ENCODE data around the gene PSMG4. TPM values are rescaled to one million over a fixed set of nuclear protein-coding genes. Genes with fewer than 3 reads are reported as not detected.
A peak's percentile ranks its signal among the peaks of the same experiment; 100 is the strongest.

The PSMG4 gene
- total and polyA plus RNA-seq, 5 experiments from 2014 or later, result 39.2 to 69.4 (median 66.4) TPM

- H3K4me1 Mint-ChIP-seq, result peaks cover 0 to 9% (median 4%) of the 10 kb centered on the region in 4 donors
- H3K36me3 Mint-ChIP-seq, result no peaks in the 10 kb centered on the region
- no peak for ATAC-seq
- H3K4me3 Mint-ChIP-seq, result no peak overlapping the region
- H3K27ac Mint-ChIP-seq, result peak overlapping the region in 4 of 10 donors; percentile 18 to 75 (median 68)
- POLR2A ChIA-PET, result no interaction called here
- no peak for DNase-seq
- no peaks in the 10 kb centered on the region for H3K9me3 Mint-ChIP-seq
- H3K27me3 Mint-ChIP-seq, result no peaks in the 10 kb centered on the region
These were observed 31.6 kb downstream of the PSMG4 start for GRCh38 chr6:3290149-3290930.

DNA sequence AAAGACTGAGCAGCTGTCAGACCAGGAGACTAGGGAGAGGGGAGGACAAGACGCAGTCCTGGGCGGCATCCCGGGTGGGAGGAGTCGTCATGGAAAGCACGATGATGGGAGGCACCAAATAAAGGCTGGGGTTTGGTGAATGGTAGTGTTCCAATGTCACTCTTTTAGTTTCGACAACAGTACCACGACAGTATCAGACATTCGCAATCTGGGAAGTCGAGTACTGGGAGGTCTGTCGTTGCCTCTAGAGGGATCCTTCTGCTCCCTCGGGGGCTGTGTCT lies 32.1 kb downstream of the PSMG4 start:
- H3K36me3 Mint-ChIP-seq, result no peaks in the 10 kb centered on the region
- no peaks in the 10 kb centered on the region for H3K9me3 Mint-ChIP-seq
- H3K27ac Mint-ChIP-seq, result peak overlapping the region in 4 of 10 donors; percentile 18 to 75 (median 68)
- POLR2A ChIA-PET, result no interaction called here
- DNase-seq, result no peak
- ATAC-seq, result no peak
- H3K4me1 Mint-ChIP-seq, result peaks cover 0 to 8% (median 4%) of the 10 kb centered on the region in 4 donors
- H3K4me3 Mint-ChIP-seq, result no peak overlapping the region
- no peaks in the 10 kb centered on the region for H3K27me3 Mint-ChIP-seq

GRCh38 chr6:3291346-3291745 lies 32.6 kb downstream of the PSMG4 start:
- Mint-ChIP-seq H3K27ac (peak overlapping the region in 1 of 10 donors; percentile 60), H3K27me3 (no peaks in the 10 kb centered on the region), H3K9me3 (no peaks in the 10 kb centered on the region), H3K4me1 (peaks cover 0 to 8% (median 4%) of the 10 kb centered on the region in 4 donors), H3K36me3 (no peaks in the 10 kb centered on the region), H3K4me3 (no peak overlapping the region)
- no peak for DNase-seq
- POLR2A ChIA-PET, result no interaction called here
- ATAC-seq, result no peak

GRCh38 chr6:3291987-3292386 lies 33.2 kb downstream of the PSMG4 start:
- H3K4me3 Mint-ChIP-seq, result no peak overlapping the region
- H3K27ac Mint-ChIP-seq, result peak overlapping the region in 1 of 10 donors; percentile 28
- no peaks in the 10 kb centered on the region for H3K27me3 Mint-ChIP-seq
- no peak for DNase-seq
- ATAC-seq, result no peak
- no peaks in the 10 kb centered on the region for H3K9me3 Mint-ChIP-seq
- peaks cover 0 to 8% (median 3%) of the 10 kb centered on the region in 4 donors for H3K4me1 Mint-ChIP-seq
- H3K36me3 Mint-ChIP-seq, result no peaks in the 10 kb centered on the region
- POLR2A ChIA-PET, result no interaction called here

GRCh38 chr6:3292431-3293197 lies 33.9 kb downstream of the PSMG4 start:
- POLR2A ChIA-PET, result no interaction called here
- Mint-ChIP-seq H3K27ac (peak overlapping the region in 1 of 10 donors; percentile 19), H3K27me3 (no peaks in the 10 kb centered on the region), H3K4me3 (no peak overlapping the region), H3K9me3 (no peaks in the 10 kb centered on the region), H3K4me1 (peaks cover 0 to 8% (median 3%) of the 10 kb centered on the region in 4 donors), H3K36me3 (no peaks in the 10 kb centered on the region)
- ATAC-seq, result no peak
- DNase-seq, result no peak

GRCh38 chr6:3293271-3294155 lies 34.8 kb downstream of the PSMG4 start:
- DNase-seq (no peak), ATAC-seq (no peak)
- Mint-ChIP-seq H3K9me3 (no peaks in the 10 kb centered on the region), H3K36me3 (no peaks in the 10 kb centered on the region), H3K4me1 (peaks cover 0 to 5% (median under 1%) of the 10 kb centered on the region in 4 donors), H3K4me3 (no peak overlapping the region), H3K27me3 (no peaks in the 10 kb centered on the region), H3K27ac (no peak overlapping the region)
- POLR2A ChIA-PET, result no interaction called here

GRCh38 chr6:3294396-3294795 lies 35.6 kb downstream of the PSMG4 start:
- Mint-ChIP-seq H3K27me3 (no peaks in the 10 kb centered on the region), H3K9me3 (no peaks in the 10 kb centered on the region), H3K4me3 (no peak overlapping the region), H3K4me1 (peaks cover 0 to 5% (median under 1%) of the 10 kb centered on the region in 4 donors), H3K36me3 (no peaks in the 10 kb centered on the region), H3K27ac (peak overlapping the region in 1 of 10 donors; percentile 75)
- POLR2A ChIA-PET, result interaction anchor here (1.0 kb wide), 1 partner anchor 88 kb away, joined by 3 read pairs; no protein-coding TSS in a partner anchor
- no peak for DNase-seq
- ATAC-seq, result no peak

GRCh38 chr6:3294921-3295871 lies 36.4 kb downstream of the PSMG4 start:
- H3K27ac Mint-ChIP-seq, result peak overlapping the region in 2 of 10 donors; percentile 75 to 84
- H3K36me3 Mint-ChIP-seq, result no peaks in the 10 kb centered on the region
- H3K4me3 Mint-ChIP-seq, result no peak overlapping the region
- no peak for ATAC-seq
- POLR2A ChIA-PET, result interaction anchor here (1.0 kb wide), 1 partner anchor 87 kb away, joined by 3 read pairs; no protein-coding TSS in a partner anchor
- no peaks in the 10 kb centered on the region for H3K9me3 Mint-ChIP-seq
- H3K4me1 Mint-ChIP-seq, result peaks cover 0 to 5% (median 0%) of the 10 kb centered on the region in 4 donors
- DNase-seq, result no peak
- H3K27me3 Mint-ChIP-seq, result no peaks in the 10 kb centered on the region

- H3K27me3 Mint-ChIP-seq, result peaks cover 0 to 2% (median 0%) of the 10 kb centered on the region in 5 donors
- POLR2A ChIA-PET, result no interaction called here
- no peaks in the 10 kb centered on the region for H3K36me3 Mint-ChIP-seq
- H3K4me1 Mint-ChIP-seq, result peaks cover 0 to 5% (median 0%) of the 10 kb centered on the region in 4 donors
- H3K4me3 Mint-ChIP-seq, result no peak overlapping the region
- H3K9me3 Mint-ChIP-seq, result no peaks in the 10 kb centered on the region
- no peak overlapping the region for H3K27ac Mint-ChIP-seq
- ATAC-seq (no peak), DNase-seq (no peak)
These were observed 37.3 kb downstream of the PSMG4 start for GRCh38 chr6:3296078-3296477.

DNA sequence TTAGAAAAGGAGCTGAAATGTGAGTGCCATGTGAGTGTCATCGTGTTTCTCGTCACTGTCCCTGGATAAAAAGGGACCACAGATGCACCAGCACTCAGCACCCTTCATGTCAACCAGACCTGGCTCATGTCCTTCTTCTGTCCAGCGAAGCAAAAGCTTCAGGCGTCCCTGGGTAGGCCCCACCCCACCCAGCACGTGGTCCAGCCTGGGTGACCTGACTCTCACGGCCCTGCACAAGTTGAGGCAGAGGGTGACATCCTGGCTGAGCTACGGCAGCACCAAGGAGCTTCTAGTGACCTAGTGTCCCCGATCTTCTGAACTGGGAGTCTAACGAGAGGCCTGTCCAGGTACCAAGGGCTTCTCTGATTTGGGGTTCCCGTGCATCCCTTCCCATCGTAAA lies 37.8 kb downstream of the PSMG4 start:
- POLR2A ChIA-PET, result no interaction called here
- no peaks in the 10 kb centered on the region for H3K36me3 Mint-ChIP-seq
- H3K9me3 Mint-ChIP-seq, result no peaks in the 10 kb centered on the region
- DNase-seq (no peak), ATAC-seq (no peak)
- H3K4me1 Mint-ChIP-seq, result peaks cover 0 to 5% (median 0%) of the 10 kb centered on the region in 4 donors
- H3K27me3 Mint-ChIP-seq, result peaks cover 0 to 2% (median 0%) of the 10 kb centered on the region in 5 donors
- no peak overlapping the region for H3K27ac Mint-ChIP-seq
- no peak overlapping the region for H3K4me3 Mint-ChIP-seq

DNA sequence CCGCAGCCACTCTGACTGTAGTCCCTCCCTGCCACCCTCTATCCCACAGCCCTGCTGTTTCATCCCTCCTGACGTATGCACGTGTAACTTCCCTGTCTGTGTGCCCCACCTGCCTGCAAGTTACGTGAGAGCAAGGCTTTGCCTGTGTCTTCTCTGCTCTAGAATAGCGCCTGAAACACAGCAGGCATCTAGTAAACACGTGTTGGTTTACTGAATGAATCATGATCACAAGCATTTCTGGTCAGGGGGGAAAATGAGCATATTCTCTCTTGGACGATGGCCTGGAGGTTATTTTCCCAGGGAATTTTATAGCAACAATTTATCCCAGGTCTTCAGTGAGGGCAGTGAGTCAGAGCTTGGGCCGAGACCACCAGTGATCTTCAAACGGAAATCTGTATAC lies 38.3 kb downstream of the PSMG4 start:
- Mint-ChIP-seq H3K27me3 (peaks cover 0 to 2% (median 0%) of the 10 kb centered on the region in 5 donors), H3K9me3 (no peaks in the 10 kb centered on the region), H3K4me3 (no peak overlapping the region), H3K4me1 (peaks cover 0 to 5% (median 0%) of the 10 kb centered on the region in 4 donors), H3K27ac (peak overlapping the region in 1 of 10 donors; percentile 54), H3K36me3 (no peaks in the 10 kb centered on the region)
- DNase-seq (no peak), ATAC-seq (no peak)
- POLR2A ChIA-PET, result no interaction called here

DNA sequence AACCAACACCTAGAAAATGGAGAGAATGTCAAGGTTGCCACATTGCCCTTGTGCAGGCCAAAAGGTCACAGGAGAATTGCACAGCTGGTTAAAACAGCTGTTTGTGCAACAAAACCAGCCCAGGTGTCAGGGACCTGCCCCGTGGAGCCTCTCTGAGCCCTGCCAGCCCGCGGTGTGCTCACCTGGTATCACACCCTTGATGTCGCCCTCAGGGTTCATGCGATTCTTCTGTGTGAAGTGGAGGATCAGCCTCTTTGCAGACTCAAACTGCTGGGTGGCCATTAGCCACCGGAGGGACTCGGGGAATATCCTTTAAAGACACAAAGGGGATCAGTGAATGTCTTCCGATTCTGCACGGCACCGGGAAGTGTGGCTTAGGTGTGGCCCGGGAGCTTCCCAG lies 39.2 kb downstream of the PSMG4 start:
- peaks cover 0 to 4% (median 0%) of the 10 kb centered on the region in 9 donors for H3K9me3 Mint-ChIP-seq
- DNase-seq (no peak), ATAC-seq (no peak)
- H3K27ac Mint-ChIP-seq, result peak overlapping the region in 2 of 10 donors; percentile 12 to 52
- POLR2A ChIA-PET, result no interaction called here
- peaks cover 0 to 4% (median 0%) of the 10 kb centered on the region in 4 donors for H3K4me1 Mint-ChIP-seq
- peaks cover 0 to 7% (median 0%) of the 10 kb centered on the region in 5 donors for H3K27me3 Mint-ChIP-seq
- no peaks in the 10 kb centered on the region for H3K36me3 Mint-ChIP-seq
- no peak overlapping the region for H3K4me3 Mint-ChIP-seq

Measured in naive thymus-derived CD8-positive, alpha-beta T cell (primary cell).